OCI-LY1 (cell line): ENCODE measurements around the gene DDC.

Source experiments
- CTCF ChIP-seq: fragments of 200-600 bp; sonication (generic), shearing (Covaris generic); IDR thresholded peaks from 2 replicates; pipeline ENCODE4 v1.5.1; 2017; ENCODE audit warnings: mild to moderate bottlenecking, antibody characterized with exemption, low read length, moderate library complexity, mixed read lengths
- EZH2 ChIP-seq: fragments of 200-600 bp; sonication (generic), shearing (Covaris generic); IDR thresholded peaks from 2 replicates; pipeline ENCODE4 v1.8.0; 2017; ENCODE audit warnings: borderline replicate concordance, mixed run types, mild to moderate bottlenecking, antibody characterized with exemption, low read length, moderate library complexity, mixed read lengths

- TF ChIP-seq CTCF (no peak), EZH2 (no peak)
These were observed 39.9 kb upstream of the DDC start for GRCh38 chr7:50605059-50605458.
